ENCODE data around the gene SYNE3.

The SYNE3 gene

DNA sequence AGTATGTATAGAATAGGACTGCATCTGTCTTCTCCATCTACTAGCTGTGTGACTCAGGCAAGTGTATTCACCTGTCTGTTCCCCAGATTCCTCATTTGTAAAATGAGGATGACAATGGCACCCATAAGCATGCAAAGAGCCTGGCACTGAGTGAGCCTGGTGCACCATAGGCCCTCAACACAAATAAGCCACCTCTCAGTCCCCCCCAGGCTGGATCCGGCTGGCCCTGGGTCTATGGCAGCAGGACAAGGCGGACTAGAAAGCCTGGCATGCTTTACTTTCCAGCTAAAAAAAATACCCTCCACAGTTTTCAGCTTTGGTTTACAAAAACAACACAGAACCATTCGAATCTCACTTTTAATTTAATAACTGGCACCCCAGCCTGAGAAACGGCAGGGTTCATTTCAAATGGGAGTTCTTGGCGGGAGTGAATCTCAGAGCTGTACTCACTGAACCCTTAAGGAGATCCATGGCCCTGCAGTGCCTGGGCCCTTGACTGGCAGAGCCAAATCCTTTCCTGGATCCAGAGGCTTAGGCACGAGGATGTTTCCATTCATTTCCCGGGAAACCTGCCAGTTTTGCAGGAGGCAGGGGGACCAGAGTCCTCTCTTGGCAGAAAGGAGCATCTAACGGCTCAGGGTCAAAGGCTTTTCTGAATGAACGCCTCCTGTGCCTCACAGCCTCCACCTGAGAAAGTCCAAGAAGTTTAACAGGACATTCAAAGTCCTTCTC lies 17.7 kb downstream of the SYNE3 start:
- Histone ChIP-seq H3K27ac (ENCODE audit: low read depth, low read length) (peak overlapping the region; percentile 76), H3K36me3 (ENCODE audit: control insufficient read depth in 5 of 5, insufficient read depth in 5 of 5, low read length in 5 of 5) (peaks cover 0 to 18% (median 13%) of the 10 kb centered on the region in 5 donors), H3K9ac (ENCODE audit: low read length in 5 of 5) (peak overlapping the region in 2 of 5 donors; percentile 9 to 27), H3K4me3 (ENCODE audit: low read depth in 1 of 5, low read length in 5 of 5) (no peak overlapping the region), H3K9me3 (ENCODE audit: control insufficient read depth in 5 of 5, low read length in 5 of 5) (no peaks in the 10 kb centered on the region), H3K27me3 (ENCODE audit: control insufficient read depth in 5 of 5, insufficient read depth in 4 of 5, low read length in 5 of 5) (no peaks in the 10 kb centered on the region), H3K4me1 (ENCODE audit: control insufficient read depth in 5 of 5, insufficient read depth in 5 of 5, low read length in 5 of 5) (peaks cover 22 to 87% (median 75%) of the 10 kb centered on the region in 5 donors)

GRCh38 chr14:95497561-95498011 lies 18.9 kb downstream of the SYNE3 start:
- H3K4me3 ChIP-seq (ENCODE audit: low read depth in 1 of 5, low read length in 5 of 5), result no peak overlapping the region
- H3K9ac ChIP-seq (ENCODE audit: low read length in 5 of 5), result peak overlapping the region in 1 of 5 donors; percentile 42
- H3K27ac ChIP-seq (ENCODE audit: low read depth, low read length), result peak overlapping the region; percentile 85
- peaks cover 0 to 18% (median 8%) of the 10 kb centered on the region in 5 donors for H3K36me3 ChIP-seq (ENCODE audit: control insufficient read depth in 5 of 5, insufficient read depth in 5 of 5, low read length in 5 of 5)
- H3K9me3 ChIP-seq (ENCODE audit: control insufficient read depth in 5 of 5, low read length in 5 of 5), result no peaks in the 10 kb centered on the region
- no peaks in the 10 kb centered on the region for H3K27me3 ChIP-seq (ENCODE audit: control insufficient read depth in 5 of 5, insufficient read depth in 4 of 5, low read length in 5 of 5)
- peaks cover 22 to 75% (median 67%) of the 10 kb centered on the region in 5 donors for H3K4me1 ChIP-seq (ENCODE audit: control insufficient read depth in 5 of 5, insufficient read depth in 5 of 5, low read length in 5 of 5)

- no peak overlapping the region for H3K4me3 ChIP-seq (ENCODE audit: low read depth in 1 of 5, low read length in 5 of 5)
- no peaks in the 10 kb centered on the region for H3K9me3 ChIP-seq (ENCODE audit: control insufficient read depth in 5 of 5, low read length in 5 of 5)
- H3K9ac ChIP-seq (ENCODE audit: low read length in 5 of 5), result peak overlapping the region in 1 of 5 donors; percentile 32
- peak overlapping the region; percentile 85 for H3K27ac ChIP-seq (ENCODE audit: low read depth, low read length)
- H3K36me3 ChIP-seq (ENCODE audit: control insufficient read depth in 5 of 5, insufficient read depth in 5 of 5, low read length in 5 of 5), result peaks cover 0 to 18% (median 8%) of the 10 kb centered on the region in 5 donors
- no peaks in the 10 kb centered on the region for H3K27me3 ChIP-seq (ENCODE audit: control insufficient read depth in 5 of 5, insufficient read depth in 4 of 5, low read length in 5 of 5)
- peaks cover 21 to 68% (median 61%) of the 10 kb centered on the region in 5 donors for H3K4me1 ChIP-seq (ENCODE audit: control insufficient read depth in 5 of 5, insufficient read depth in 5 of 5, low read length in 5 of 5)
Observed at GRCh38 chr14:95496690-95497259, 19.7 kb downstream of the SYNE3 start.

DNA sequence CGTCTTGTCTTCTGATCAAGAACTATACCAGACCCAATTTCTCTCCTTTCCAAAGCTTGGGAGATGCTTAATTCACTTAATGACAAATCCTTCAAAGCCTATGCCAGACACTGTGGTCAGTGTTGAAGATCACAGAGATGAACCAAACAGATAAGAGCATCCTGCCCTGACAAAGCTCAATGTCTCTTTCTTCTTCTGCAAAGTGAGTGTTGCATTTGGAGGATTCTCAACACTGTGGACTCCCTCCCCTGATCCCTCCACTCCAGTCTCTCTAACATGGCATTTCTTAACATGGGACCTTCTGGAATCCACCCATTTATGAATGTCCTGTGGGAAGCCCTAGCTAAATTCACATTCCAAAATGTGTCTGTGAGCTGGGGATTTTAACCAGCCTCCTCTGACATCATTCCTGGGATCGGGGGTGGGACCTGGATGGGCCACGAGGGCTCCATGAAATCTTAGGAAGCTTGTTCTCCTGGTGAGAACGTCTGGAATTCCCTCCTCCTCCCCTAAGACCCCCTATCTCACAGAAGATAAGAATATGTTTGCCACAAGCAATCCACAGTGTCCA lies 20.3 kb downstream of the SYNE3 start:
- no peak overlapping the region for H3K9ac ChIP-seq (ENCODE audit: low read length in 5 of 5)
- H3K4me1 ChIP-seq (ENCODE audit: control insufficient read depth in 5 of 5, insufficient read depth in 5 of 5, low read length in 5 of 5), result peaks cover 18 to 65% (median 56%) of the 10 kb centered on the region in 5 donors

DNA sequence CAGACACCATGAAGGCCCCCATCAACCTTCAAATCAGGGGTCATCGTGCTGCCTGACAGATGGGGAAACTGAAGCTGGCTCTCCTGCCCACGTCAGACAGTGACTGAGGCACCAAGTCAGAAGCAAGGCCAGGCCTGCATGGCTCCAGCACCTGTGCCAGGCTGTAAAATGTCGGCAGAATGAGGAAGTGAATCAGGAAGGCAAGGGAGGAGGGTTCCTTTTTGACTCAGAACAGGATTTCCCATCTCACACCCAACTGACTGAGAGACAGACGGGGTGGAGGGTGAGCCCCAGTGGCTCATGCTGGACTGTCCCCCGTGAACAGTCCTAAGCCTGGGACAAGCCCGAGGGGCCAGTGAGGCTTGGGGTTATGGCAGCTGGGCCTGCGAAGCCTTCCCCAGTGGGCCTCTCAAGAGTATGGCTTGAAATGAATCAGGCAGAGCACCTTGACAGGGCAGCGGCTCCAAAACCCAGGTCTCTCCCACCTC lies 20.9 kb downstream of the SYNE3 start:
- peak overlapping the region; percentile 85 for H3K27ac ChIP-seq (ENCODE audit: low read depth, low read length)
- H3K4me3 ChIP-seq (ENCODE audit: low read depth in 1 of 5, low read length in 5 of 5), result no peak overlapping the region
- no peaks in the 10 kb centered on the region for H3K9me3 ChIP-seq (ENCODE audit: control insufficient read depth in 5 of 5, low read length in 5 of 5)
- H3K27me3 ChIP-seq (ENCODE audit: control insufficient read depth in 5 of 5, insufficient read depth in 4 of 5, low read length in 5 of 5), result no peaks in the 10 kb centered on the region
- peaks cover 15 to 65% (median 55%) of the 10 kb centered on the region in 5 donors for H3K4me1 ChIP-seq (ENCODE audit: control insufficient read depth in 5 of 5, insufficient read depth in 5 of 5, low read length in 5 of 5)
- H3K9ac ChIP-seq (ENCODE audit: low read length in 5 of 5), result peak overlapping the region in 2 of 5 donors; percentile 24 to 38
- H3K36me3 ChIP-seq (ENCODE audit: control insufficient read depth in 5 of 5, insufficient read depth in 5 of 5, low read length in 5 of 5), result peaks cover 0 to 9% (median 6%) of the 10 kb centered on the region in 5 donors

More for the DNA sequence above, 20.3 kb downstream of the SYNE3 start:
- Histone ChIP-seq H3K4me3 (ENCODE audit: low read depth in 1 of 5, low read length in 5 of 5) (no peak overlapping the region), H3K9me3 (ENCODE audit: control insufficient read depth in 5 of 5, low read length in 5 of 5) (no peaks in the 10 kb centered on the region), H3K27me3 (ENCODE audit: control insufficient read depth in 5 of 5, insufficient read depth in 4 of 5, low read length in 5 of 5) (no peaks in the 10 kb centered on the region), H3K27ac (ENCODE audit: low read depth, low read length) (peak overlapping the region; percentile 85), H3K36me3 (ENCODE audit: control insufficient read depth in 5 of 5, insufficient read depth in 5 of 5, low read length in 5 of 5) (peaks cover 0 to 14% (median 8%) of the 10 kb centered on the region in 5 donors)

- peak overlapping the region in 1 of 5 donors; percentile 24 for H3K9ac ChIP-seq (ENCODE audit: low read length in 5 of 5)
- H3K4me3 ChIP-seq (ENCODE audit: low read depth in 1 of 5, low read length in 5 of 5), result no peak overlapping the region
- H3K36me3 ChIP-seq (ENCODE audit: control insufficient read depth in 5 of 5, insufficient read depth in 5 of 5, low read length in 5 of 5), result peaks cover 0 to 4% (median under 1%) of the 10 kb centered on the region in 5 donors
- H3K4me1 ChIP-seq (ENCODE audit: control insufficient read depth in 5 of 5, insufficient read depth in 5 of 5, low read length in 5 of 5), result peaks cover 19 to 65% (median 55%) of the 10 kb centered on the region in 5 donors
- H3K27me3 ChIP-seq (ENCODE audit: control insufficient read depth in 5 of 5, insufficient read depth in 4 of 5, low read length in 5 of 5), result no peaks in the 10 kb centered on the region
- H3K27ac ChIP-seq (ENCODE audit: low read depth, low read length), result peak overlapping the region; percentile 85
- H3K9me3 ChIP-seq (ENCODE audit: control insufficient read depth in 5 of 5, low read length in 5 of 5), result no peaks in the 10 kb centered on the region
Observed at GRCh38 chr14:95495076-95495475, 21.4 kb downstream of the SYNE3 start.

- Histone ChIP-seq H3K4me3 (ENCODE audit: low read depth in 1 of 5, low read length in 5 of 5) (no peak overlapping the region), H3K4me1 (ENCODE audit: control insufficient read depth in 5 of 5, insufficient read depth in 5 of 5, low read length in 5 of 5) (peaks cover 24 to 68% (median 58%) of the 10 kb centered on the region in 5 donors), H3K9ac (ENCODE audit: low read length in 5 of 5) (peak overlapping the region in 1 of 5 donors; percentile 1), H3K9me3 (ENCODE audit: control insufficient read depth in 5 of 5, low read length in 5 of 5) (no peaks in the 10 kb centered on the region), H3K27me3 (ENCODE audit: control insufficient read depth in 5 of 5, insufficient read depth in 4 of 5, low read length in 5 of 5) (no peaks in the 10 kb centered on the region), H3K36me3 (ENCODE audit: control insufficient read depth in 5 of 5, insufficient read depth in 5 of 5, low read length in 5 of 5) (peaks cover 0 to 3% (median 0%) of the 10 kb centered on the region in 5 donors), H3K27ac (ENCODE audit: low read depth, low read length) (no peak overlapping the region)
Observed at GRCh38 chr14:95494456-95494855, 22.0 kb downstream of the SYNE3 start.

DNA sequence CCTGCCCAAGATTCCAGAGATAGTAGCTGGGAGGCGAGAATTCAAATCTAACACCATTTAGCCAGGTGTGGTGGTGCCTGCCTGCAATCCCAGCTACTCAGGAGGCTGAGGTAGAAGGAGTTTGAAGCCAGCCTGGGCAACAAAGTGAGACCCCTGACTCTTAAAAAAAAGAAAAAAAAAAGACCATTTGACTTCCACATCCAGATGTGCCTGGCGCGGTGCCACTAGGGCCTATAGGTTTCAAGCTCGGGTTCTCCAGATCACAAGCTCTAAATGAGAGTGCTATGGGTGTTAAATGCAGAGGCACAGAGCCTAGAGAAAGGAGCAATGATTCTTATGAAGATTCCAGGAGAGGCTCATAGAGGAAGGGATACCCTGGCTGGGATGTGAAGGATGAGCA lies 22.5 kb downstream of the SYNE3 start:
- Histone ChIP-seq H3K4me1 (ENCODE audit: control insufficient read depth in 5 of 5, insufficient read depth in 5 of 5, low read length in 5 of 5) (peaks cover 24 to 68% (median 58%) of the 10 kb centered on the region in 5 donors), H3K27ac (ENCODE audit: low read depth, low read length) (no peak overlapping the region), H3K4me3 (ENCODE audit: low read depth in 1 of 5, low read length in 5 of 5) (no peak overlapping the region), H3K9me3 (ENCODE audit: control insufficient read depth in 5 of 5, low read length in 5 of 5) (no peaks in the 10 kb centered on the region), H3K9ac (ENCODE audit: low read length in 5 of 5) (peak overlapping the region in 1 of 5 donors; percentile 1), H3K36me3 (ENCODE audit: control insufficient read depth in 5 of 5, insufficient read depth in 5 of 5, low read length in 5 of 5) (peaks cover 0 to 3% (median 0%) of the 10 kb centered on the region in 5 donors), H3K27me3 (ENCODE audit: control insufficient read depth in 5 of 5, insufficient read depth in 4 of 5, low read length in 5 of 5) (no peaks in the 10 kb centered on the region)

DNA sequence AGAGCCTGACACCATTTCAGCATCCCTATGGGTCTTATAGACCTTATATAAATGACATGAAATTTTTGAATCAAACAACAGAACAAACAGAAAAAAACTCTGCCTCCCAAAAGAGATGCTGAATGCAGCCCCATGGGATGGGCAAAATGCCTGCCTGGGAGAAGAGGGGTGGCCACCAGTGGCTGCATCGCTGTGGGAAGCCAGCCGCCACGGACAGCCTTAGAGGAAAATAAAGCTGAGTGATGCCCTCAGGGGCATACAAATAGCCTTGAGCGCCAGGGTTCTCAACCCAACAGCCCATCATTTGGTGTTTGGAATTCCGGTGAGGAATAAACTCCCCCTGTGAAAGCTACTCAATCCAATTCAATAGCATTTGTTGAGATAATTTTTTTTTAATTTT lies 22.9 kb downstream of the SYNE3 start:
- Histone ChIP-seq H3K36me3 (ENCODE audit: control insufficient read depth in 5 of 5, insufficient read depth in 5 of 5, low read length in 5 of 5) (peaks cover 0 to 5% (median 0%) of the 10 kb centered on the region in 5 donors), H3K9me3 (ENCODE audit: control insufficient read depth in 5 of 5, low read length in 5 of 5) (no peaks in the 10 kb centered on the region), H3K27ac (ENCODE audit: low read depth, low read length) (no peak overlapping the region), H3K4me1 (ENCODE audit: control insufficient read depth in 5 of 5, insufficient read depth in 5 of 5, low read length in 5 of 5) (peaks cover 26 to 68% (median 58%) of the 10 kb centered on the region in 5 donors), H3K4me3 (ENCODE audit: low read depth in 1 of 5, low read length in 5 of 5) (no peak overlapping the region), H3K27me3 (ENCODE audit: control insufficient read depth in 5 of 5, insufficient read depth in 4 of 5, low read length in 5 of 5) (no peaks in the 10 kb centered on the region), H3K9ac (ENCODE audit: low read length in 5 of 5) (no peak overlapping the region)
